Testis (tissue), 2 donors: Measurements from ENCODE around the gene RASGRP3.

ENCODE experiments used
- CTCF ChIP-seq, 3 experiments: fragments of 450-650 bp in 2 of 3; fragments of 200-600 bp in 1 of 3; sonication (generic) in 1 of 3; IDR thresholded peaks; one replicate each; pipeline ENCODE4 v1.5.1; 2016 to 2019; ENCODE audit warnings: antibody characterized with exemption in 3 of 3, mild to moderate bottlenecking in 2 of 3, moderate library complexity in 1 of 3
- POLR2A ChIP-seq: fragments of 450-650 bp; IDR thresholded peaks from one replicate; pipeline ENCODE4 v1.6.1; 2017; ENCODE audit warnings: antibody characterized with exemption, mild to moderate bottlenecking, moderate library complexity

GRCh38 chr2:33476131-33476792, at the start of gene RASGRP3:
- TF ChIP-seq CTCF (IDR thresholded peaks at IDR 0.05): no peak
- no peak for TF ChIP-seq POLR2A
